ENCODE measurements around the gene PCSK2.

The PCSK2 gene

DNA sequence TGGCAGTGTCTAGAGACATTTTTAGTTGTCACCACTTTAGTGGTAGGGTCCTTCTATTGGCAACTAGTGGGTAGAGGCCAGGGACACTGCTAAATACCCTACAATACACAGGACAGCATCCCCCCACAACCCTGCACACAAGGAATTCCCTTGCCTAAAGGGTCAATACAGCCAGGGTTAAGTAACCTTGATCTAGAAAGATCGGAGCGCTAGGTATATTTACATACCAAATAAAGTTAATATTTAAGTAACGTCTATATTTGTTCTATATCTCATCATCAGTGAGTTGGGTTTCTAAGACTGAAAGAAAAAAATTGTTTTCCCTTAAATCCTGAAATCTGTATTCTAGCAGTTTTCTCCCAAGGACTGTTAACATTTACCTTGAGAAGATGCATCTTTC, 288.2 kb downstream of the PCSK2 start:
- Histone ChIP-seq H3K4me3 (ENCODE audit: extremely low read depth, insufficient read depth, low read length, poor library complexity, severe bottlenecking) (no peak overlapping the region), H3K4me1 (ENCODE audit: control insufficient read depth, insufficient read depth, low read length, poor library complexity, severe bottlenecking) (peaks cover 3% of the 10 kb centered on the region), H3K9me3 (ENCODE audit: control insufficient read depth, low read length) (no peaks in the 10 kb centered on the region), H3K36me3 (ENCODE audit: control insufficient read depth, insufficient read depth, low read length) (no peaks in the 10 kb centered on the region), H3K27ac (ENCODE audit: low read depth, low read length, severe bottlenecking) (no peak overlapping the region)
- no CpG with 5 or more reads among the region's 3 CpGs for WGBS, 2 experiments (ENCODE audit: insufficient coverage in 2 of 2)

DNA sequence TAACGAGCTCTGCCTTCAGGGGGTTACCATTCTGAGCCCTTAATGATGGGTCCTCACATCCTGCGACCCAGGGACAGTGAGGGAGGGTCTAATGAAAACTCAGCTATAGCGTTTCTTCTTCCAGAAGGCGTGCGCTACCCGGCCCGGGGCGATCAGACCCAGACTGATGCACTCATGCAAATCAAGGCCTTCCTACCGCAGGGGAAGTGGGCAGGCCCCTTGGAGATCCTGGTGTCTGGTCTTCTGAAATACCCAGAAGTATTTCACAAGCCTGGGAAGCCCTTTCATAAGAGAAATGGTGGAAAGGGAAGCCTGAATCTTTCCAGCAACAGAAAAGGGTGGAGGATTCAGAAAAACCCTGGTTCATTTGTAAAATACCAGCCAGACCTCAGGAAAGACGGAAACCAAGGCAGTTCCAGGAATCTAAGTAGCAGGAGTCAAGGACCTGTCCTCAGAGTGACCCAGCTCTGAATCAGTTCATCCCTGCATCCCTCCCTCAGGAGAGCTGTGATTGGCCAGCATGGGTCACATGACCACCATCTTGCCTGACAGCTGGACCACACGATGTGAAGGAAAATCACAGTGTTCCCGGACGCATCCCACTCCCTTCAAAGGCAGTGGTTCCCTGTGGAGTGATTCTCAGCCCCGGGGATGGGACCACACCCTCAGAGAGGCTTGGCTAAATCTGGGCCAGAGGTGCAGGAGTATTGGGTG, 291.7 kb downstream of the PCSK2 start:
- no peaks in the 10 kb centered on the region for H3K36me3 ChIP-seq (ENCODE audit: control insufficient read depth, insufficient read depth, low read length)
- H3K4me3 ChIP-seq (ENCODE audit: extremely low read depth, insufficient read depth, low read length, poor library complexity, severe bottlenecking): no peak overlapping the region
- no peak overlapping the region for H3K27ac ChIP-seq (ENCODE audit: low read depth, low read length, severe bottlenecking)
- peaks cover 11% of the 10 kb centered on the region for H3K4me1 ChIP-seq (ENCODE audit: control insufficient read depth, insufficient read depth, low read length, poor library complexity, severe bottlenecking)
- no peaks in the 10 kb centered on the region for H3K9me3 ChIP-seq (ENCODE audit: control insufficient read depth, low read length)
- WGBS, 2 experiments (ENCODE audit: insufficient coverage in 2 of 2): 87 to 90% methylated on average over 11 of the region's 14 CpGs

GRCh38 chr20:17519606-17520285, 292.9 kb downstream of the PCSK2 start:
- Histone ChIP-seq H3K27ac (ENCODE audit: low read depth, low read length, severe bottlenecking) (no peak overlapping the region), H3K36me3 (ENCODE audit: control insufficient read depth, insufficient read depth, low read length) (no peaks in the 10 kb centered on the region), H3K4me3 (ENCODE audit: extremely low read depth, insufficient read depth, low read length, poor library complexity, severe bottlenecking) (no peak overlapping the region), H3K9me3 (ENCODE audit: control insufficient read depth, low read length) (no peaks in the 10 kb centered on the region), H3K4me1 (ENCODE audit: control insufficient read depth, insufficient read depth, low read length, poor library complexity, severe bottlenecking) (peaks cover 11% of the 10 kb centered on the region)
- WGBS, 2 experiments (ENCODE audit: insufficient coverage in 2 of 2): 97 to 100% methylated on average over 3 to 4 of the region's 7 CpGs

GRCh38 chr20:17520583-17520982, 293.7 kb downstream of the PCSK2 start:
- WGBS, 2 experiments (ENCODE audit: insufficient coverage in 2 of 2): 56 to 83% methylated on average over 1 to 2 of the region's 3 CpGs
- H3K9me3 ChIP-seq (ENCODE audit: control insufficient read depth, low read length): no peaks in the 10 kb centered on the region
- no peak overlapping the region for H3K27ac ChIP-seq (ENCODE audit: low read depth, low read length, severe bottlenecking)
- H3K4me3 ChIP-seq (ENCODE audit: extremely low read depth, insufficient read depth, low read length, poor library complexity, severe bottlenecking): no peak overlapping the region
- no peaks in the 10 kb centered on the region for H3K36me3 ChIP-seq (ENCODE audit: control insufficient read depth, insufficient read depth, low read length)
- H3K4me1 ChIP-seq (ENCODE audit: control insufficient read depth, insufficient read depth, low read length, poor library complexity, severe bottlenecking): peaks cover 11% of the 10 kb centered on the region

DNA sequence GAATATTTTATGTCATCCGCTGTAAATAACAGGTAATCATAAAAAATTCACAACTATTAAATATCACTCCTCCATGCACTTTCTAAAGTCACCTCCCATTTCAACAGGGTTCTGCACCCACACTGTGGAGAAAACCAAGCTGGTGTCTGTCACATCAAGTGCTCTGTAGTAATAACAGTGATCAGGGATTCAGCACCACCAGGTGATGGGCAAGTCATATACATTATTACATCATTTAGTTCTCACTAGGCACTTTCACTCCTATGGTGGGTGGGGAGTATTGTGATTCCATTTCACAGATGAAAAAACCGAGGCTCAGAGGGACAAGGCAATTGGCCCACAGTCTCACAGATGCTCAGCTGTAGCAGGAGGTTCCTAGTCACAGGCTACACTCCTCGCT, 295.7 kb downstream of the PCSK2 start:
- Histone ChIP-seq H3K9me3 (ENCODE audit: control insufficient read depth, low read length) (no peaks in the 10 kb centered on the region), H3K27ac (ENCODE audit: low read depth, low read length, severe bottlenecking) (no peak overlapping the region), H3K36me3 (ENCODE audit: control insufficient read depth, insufficient read depth, low read length) (no peaks in the 10 kb centered on the region), H3K4me3 (ENCODE audit: extremely low read depth, insufficient read depth, low read length, poor library complexity, severe bottlenecking) (no peak overlapping the region), H3K4me1 (ENCODE audit: control insufficient read depth, insufficient read depth, low read length, poor library complexity, severe bottlenecking) (peaks cover 11% of the 10 kb centered on the region)
- WGBS, 2 experiments (ENCODE audit: insufficient coverage in 2 of 2): 90 to 100% methylated on average over 1 of the region's 3 CpGs

- 85 to 99% methylated on average over 4 to 5 of the region's 5 CpGs for WGBS, 2 experiments (ENCODE audit: insufficient coverage in 2 of 2)
- no peak overlapping the region for H3K4me3 ChIP-seq (ENCODE audit: extremely low read depth, insufficient read depth, low read length, poor library complexity, severe bottlenecking)
- H3K9me3 ChIP-seq (ENCODE audit: control insufficient read depth, low read length): no peaks in the 10 kb centered on the region
Measured at GRCh38 chr20:17523326-17523725, 296.5 kb downstream of the PCSK2 start.

GRCh38 chr20:17524560-17524959, 297.7 kb downstream of the PCSK2 start:
- 90 to 100% methylated on average over 1 to 5 of the region's 8 CpGs for whole genome bisulfite sequencing, 2 experiments (ENCODE audit: insufficient coverage in 2 of 2)
- no peak overlapping the region for H3K4me3 ChIP-seq (ENCODE audit: extremely low read depth, insufficient read depth, low read length, poor library complexity, severe bottlenecking)
- H3K27ac ChIP-seq (ENCODE audit: low read depth, low read length, severe bottlenecking): no peak overlapping the region
- no peaks in the 10 kb centered on the region for H3K36me3 ChIP-seq (ENCODE audit: control insufficient read depth, insufficient read depth, low read length)
- peaks cover 11% of the 10 kb centered on the region for H3K4me1 ChIP-seq (ENCODE audit: control insufficient read depth, insufficient read depth, low read length, poor library complexity, severe bottlenecking)
- no peaks in the 10 kb centered on the region for H3K9me3 ChIP-seq (ENCODE audit: control insufficient read depth, low read length)

More at GRCh38 chr20:17523326-17523725, 296.5 kb downstream of the PCSK2 start:
- peaks cover 11% of the 10 kb centered on the region for H3K4me1 ChIP-seq (ENCODE audit: control insufficient read depth, insufficient read depth, low read length, poor library complexity, severe bottlenecking)
- no peak overlapping the region for H3K27ac ChIP-seq (ENCODE audit: low read depth, low read length, severe bottlenecking)
- no peaks in the 10 kb centered on the region for H3K36me3 ChIP-seq (ENCODE audit: control insufficient read depth, insufficient read depth, low read length)

GRCh38 chr20:17525132-17525531, 298.3 kb downstream of the PCSK2 start:
- Histone ChIP-seq H3K27ac (ENCODE audit: low read depth, low read length, severe bottlenecking) (no peak overlapping the region), H3K4me3 (ENCODE audit: extremely low read depth, insufficient read depth, low read length, poor library complexity, severe bottlenecking) (no peak overlapping the region), H3K4me1 (ENCODE audit: control insufficient read depth, insufficient read depth, low read length, poor library complexity, severe bottlenecking) (peaks cover 9% of the 10 kb centered on the region), H3K9me3 (ENCODE audit: control insufficient read depth, low read length) (no peaks in the 10 kb centered on the region), H3K36me3 (ENCODE audit: control insufficient read depth, insufficient read depth, low read length) (no peaks in the 10 kb centered on the region)
- WGBS, 2 experiments (ENCODE audit: insufficient coverage in 2 of 2): 80 to 100% methylated on average over 1 to 2 of the region's 5 CpGs

DNA sequence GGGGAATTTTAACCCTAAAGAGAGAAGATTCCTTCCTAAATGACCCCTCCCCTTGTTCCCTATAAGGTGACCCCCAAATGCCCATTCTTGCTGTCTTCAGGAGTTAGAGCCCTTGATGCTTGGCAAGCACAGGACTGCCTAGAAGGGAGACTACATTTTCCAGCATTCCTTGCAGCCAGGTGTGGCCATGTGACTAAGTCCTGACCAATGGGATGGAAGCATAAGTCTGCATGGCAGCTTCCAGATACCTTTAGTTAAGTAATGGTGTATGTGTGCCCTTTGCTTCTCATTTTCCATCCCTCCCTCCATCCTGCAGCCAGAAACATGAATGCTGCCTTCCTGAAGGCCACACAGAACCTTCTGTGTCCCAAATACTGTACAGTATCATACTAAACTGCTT, 298.8 kb downstream of the PCSK2 start:
- Histone ChIP-seq H3K4me1 (ENCODE audit: control insufficient read depth, insufficient read depth, low read length, poor library complexity, severe bottlenecking) (peaks cover 5% of the 10 kb centered on the region), H3K4me3 (ENCODE audit: extremely low read depth, insufficient read depth, low read length, poor library complexity, severe bottlenecking) (no peak overlapping the region), H3K27ac (ENCODE audit: low read depth, low read length, severe bottlenecking) (no peak overlapping the region), H3K36me3 (ENCODE audit: control insufficient read depth, insufficient read depth, low read length) (no peaks in the 10 kb centered on the region), H3K9me3 (ENCODE audit: control insufficient read depth, low read length) (no peaks in the 10 kb centered on the region)

DNA sequence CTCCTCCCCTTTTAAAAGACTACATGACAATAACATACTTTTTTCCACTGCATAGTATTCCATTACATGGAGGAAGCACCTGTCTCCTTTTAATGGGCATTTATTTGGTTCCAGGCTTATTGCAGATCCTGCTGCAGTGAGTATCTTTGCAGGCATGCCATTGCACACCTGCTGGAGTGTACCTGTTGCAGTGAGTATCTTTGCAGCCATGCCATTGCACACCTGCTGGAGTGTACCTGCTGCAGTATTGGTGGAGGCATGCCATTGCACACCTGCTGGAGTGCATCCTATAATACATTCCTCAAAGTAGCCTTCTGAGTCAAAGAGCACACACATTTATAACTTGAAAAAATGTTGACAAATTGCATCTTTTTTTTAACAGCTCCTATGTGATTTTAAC, 302.7 kb downstream of the PCSK2 start:
- no peak overlapping the region for H3K27ac ChIP-seq (ENCODE audit: low read depth, low read length, severe bottlenecking)
- H3K9me3 ChIP-seq (ENCODE audit: control insufficient read depth, low read length): no peaks in the 10 kb centered on the region
- no peak overlapping the region for H3K4me3 ChIP-seq (ENCODE audit: extremely low read depth, insufficient read depth, low read length, poor library complexity, severe bottlenecking)
- H3K36me3 ChIP-seq (ENCODE audit: control insufficient read depth, insufficient read depth, low read length): no peaks in the 10 kb centered on the region
- peaks cover 5% of the 10 kb centered on the region for H3K4me1 ChIP-seq (ENCODE audit: control insufficient read depth, insufficient read depth, low read length, poor library complexity, severe bottlenecking)

DNA sequence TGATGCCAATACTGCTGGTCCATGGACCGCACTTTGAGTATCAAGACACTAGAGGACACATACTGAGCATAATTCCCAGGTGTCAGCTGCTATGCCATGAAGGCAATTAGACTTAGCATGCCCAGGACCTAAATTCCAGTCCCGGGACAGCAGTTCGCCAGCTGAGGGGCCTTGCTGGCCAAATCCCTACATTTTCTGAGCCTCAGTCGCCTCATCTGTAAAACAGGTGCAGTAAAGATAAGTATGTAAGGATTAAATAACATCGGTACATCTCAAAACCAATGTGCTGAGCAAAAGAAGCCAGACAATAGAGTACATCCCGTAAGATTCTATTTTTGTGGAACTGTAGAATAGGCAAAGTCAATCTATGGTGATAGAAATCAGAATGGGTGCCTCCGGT, 303.3 kb downstream of the PCSK2 start:
- H3K4me3 ChIP-seq (ENCODE audit: extremely low read depth, insufficient read depth, low read length, poor library complexity, severe bottlenecking): no peak overlapping the region
- H3K36me3 ChIP-seq (ENCODE audit: control insufficient read depth, insufficient read depth, low read length): no peaks in the 10 kb centered on the region
- WGBS, 2 experiments (ENCODE audit: insufficient coverage in 2 of 2): 88 to 97% methylated on average over 5 to 6 of the region's 7 CpGs
- no peak overlapping the region for H3K27ac ChIP-seq (ENCODE audit: low read depth, low read length, severe bottlenecking)
- H3K9me3 ChIP-seq (ENCODE audit: control insufficient read depth, low read length): no peaks in the 10 kb centered on the region
- H3K4me1 ChIP-seq (ENCODE audit: control insufficient read depth, insufficient read depth, low read length, poor library complexity, severe bottlenecking): peaks cover 5% of the 10 kb centered on the region
